Measurements from ENCODE around the gene HAGH.
"Not testable (repeated sequence)": the region's sequence is repeated elsewhere in the genome, so short reads cannot be mapped to it uniquely, and the experiment has no call there.

The HAGH gene

GRCh38 chr16:1810106-1810505, 16.5 kb downstream of the HAGH start:
- DNase-seq (ENCODE audit: low read depth in 2 of 2): no peak

- DNase-seq (ENCODE audit: low read depth in 2 of 2): no peak
Measured at GRCh38 chr16:1809281-1809801, 17.3 kb downstream of the HAGH start.

GRCh38 chr16:1808691-1809090, 17.9 kb downstream of the HAGH start:
- DNase-seq (ENCODE audit: low read depth in 2 of 2): no peak

DNA sequence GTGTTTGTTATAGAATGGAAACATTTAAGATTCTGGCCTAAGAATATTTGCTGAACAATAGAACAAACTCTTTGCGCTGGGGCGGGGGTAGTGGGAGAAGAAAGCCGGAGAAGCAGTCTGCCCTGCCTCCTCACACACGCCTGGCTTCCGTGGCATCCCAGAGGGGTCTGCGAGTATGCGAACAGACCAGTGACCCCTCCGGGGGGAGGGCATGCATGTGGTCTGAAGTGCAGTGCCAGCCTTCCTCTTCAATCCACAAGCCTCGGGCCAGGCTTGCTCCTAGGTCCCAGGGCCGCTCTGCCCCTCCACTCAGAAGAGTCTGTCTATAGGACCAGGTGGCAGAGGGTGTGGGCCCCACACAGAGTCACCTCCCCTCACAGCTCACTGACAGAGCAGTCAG, 19.0 kb downstream of the HAGH start:
- no peak for DNase-seq (ENCODE audit: low read depth in 2 of 2)

DNA sequence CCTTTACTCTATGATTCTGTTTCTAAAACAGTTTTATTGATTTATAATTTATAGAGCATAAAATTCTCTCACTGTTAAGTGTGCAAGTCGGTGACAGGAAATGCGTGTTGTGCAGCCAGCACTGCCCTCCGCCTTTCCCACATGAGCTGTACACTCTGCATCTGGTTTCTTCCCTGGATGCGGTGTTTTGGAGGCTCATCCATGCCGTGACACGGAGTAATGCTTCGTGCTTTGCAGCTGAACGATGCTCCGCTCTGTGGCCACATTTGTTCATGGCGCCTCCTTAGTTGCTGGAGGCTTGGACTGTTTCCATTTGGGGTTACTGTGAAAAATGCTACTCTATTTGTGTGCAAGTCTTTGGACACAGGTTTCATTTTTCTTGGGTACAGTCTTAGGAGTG, 25.9 kb downstream of the HAGH start:
- DNase-seq (ENCODE audit: low read depth in 2 of 2): no peak

GRCh38 chr16:1799263-1799662, 27.4 kb downstream of the HAGH start:
- not testable (repeated sequence) for DNase-seq (ENCODE audit: low read depth in 2 of 2)

DNA sequence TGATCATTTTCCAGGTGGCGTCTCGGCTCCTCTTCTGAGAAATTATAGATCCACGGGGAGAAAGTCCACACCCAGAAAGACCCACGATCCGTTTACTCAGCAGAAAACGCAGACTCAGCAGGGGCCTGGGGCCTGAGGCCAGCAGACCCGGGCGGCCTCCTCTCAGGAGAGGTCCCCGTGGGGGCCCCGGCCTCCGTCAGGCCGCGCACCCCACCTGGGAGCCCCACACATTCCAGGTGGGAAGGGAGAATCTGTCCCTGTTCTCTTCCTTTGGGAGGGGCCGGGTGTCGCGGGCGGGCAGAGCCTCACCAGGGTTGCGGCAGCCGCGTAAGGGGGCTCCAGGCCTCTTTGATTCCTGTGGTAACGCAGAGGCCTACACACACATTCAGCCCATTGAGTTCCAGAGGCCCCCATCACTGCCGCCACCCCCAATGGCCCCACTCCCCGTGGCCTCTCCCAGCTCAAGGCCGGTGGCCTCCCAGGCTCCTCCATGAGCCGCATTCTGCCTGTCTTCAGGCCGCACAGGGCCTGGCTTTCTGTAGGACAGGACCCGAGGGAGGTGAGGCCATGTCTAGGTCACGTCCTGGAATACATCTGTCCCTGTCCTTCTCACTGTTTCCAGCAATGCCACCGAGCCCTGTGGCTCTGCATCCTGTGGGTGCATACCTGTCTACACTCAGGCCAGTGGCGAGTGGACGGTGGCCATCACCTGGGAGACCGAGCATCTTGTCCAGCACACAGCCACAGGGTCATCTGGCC, 31.5 kb downstream of the HAGH start:
- DNase-seq (ENCODE audit: low read depth in 2 of 2): no peak

DNA sequence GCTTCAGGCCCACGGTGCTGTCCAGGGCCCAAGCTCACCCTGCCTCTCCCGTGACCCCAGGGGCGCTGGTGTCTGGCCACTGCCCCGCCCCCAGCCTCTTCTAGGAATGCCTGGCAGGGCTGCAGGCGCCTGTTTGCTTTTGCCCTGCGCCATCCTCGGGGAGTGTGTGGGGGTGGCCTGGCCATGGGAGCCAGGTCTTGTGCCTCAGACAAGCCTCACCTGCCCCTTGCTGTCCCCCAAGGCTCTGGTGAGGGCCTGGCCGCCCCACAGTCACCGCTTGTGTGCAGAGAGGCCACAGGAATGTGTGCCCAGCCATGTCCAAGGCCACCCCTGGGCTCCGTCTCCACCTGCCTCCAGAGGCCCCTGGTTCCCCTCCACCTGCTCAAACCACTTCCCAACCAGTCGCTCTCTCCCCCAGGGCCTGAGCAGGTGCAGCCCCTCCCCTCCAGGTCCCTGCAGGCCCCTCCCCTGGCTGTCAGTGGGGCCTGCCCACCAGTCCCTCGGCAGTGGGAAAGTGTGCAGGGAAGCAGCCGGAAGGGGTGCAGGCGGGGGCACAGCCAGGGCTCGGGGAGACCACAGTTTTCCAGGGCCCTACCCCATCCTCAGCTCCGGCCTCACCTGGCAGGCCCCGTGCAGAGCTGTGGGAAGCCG, 32.3 kb downstream of the HAGH start:
- DNase-seq (ENCODE audit: low read depth in 2 of 2): no peak

GRCh38 chr16:1793578-1794220, 32.9 kb downstream of the HAGH start, which contains the start of gene IGFALS:
IGFALS (minus strand) TSS chr16:1793705; CDS start chr16:1793652, 53 bp downstream.
- no peak for DNase-seq (ENCODE audit: low read depth in 2 of 2)

- DNase-seq (ENCODE audit: low read depth in 2 of 2): no peak
Measured at GRCh38 chr16:1792836-1793577, 33.6 kb downstream of the HAGH start.

DNA sequence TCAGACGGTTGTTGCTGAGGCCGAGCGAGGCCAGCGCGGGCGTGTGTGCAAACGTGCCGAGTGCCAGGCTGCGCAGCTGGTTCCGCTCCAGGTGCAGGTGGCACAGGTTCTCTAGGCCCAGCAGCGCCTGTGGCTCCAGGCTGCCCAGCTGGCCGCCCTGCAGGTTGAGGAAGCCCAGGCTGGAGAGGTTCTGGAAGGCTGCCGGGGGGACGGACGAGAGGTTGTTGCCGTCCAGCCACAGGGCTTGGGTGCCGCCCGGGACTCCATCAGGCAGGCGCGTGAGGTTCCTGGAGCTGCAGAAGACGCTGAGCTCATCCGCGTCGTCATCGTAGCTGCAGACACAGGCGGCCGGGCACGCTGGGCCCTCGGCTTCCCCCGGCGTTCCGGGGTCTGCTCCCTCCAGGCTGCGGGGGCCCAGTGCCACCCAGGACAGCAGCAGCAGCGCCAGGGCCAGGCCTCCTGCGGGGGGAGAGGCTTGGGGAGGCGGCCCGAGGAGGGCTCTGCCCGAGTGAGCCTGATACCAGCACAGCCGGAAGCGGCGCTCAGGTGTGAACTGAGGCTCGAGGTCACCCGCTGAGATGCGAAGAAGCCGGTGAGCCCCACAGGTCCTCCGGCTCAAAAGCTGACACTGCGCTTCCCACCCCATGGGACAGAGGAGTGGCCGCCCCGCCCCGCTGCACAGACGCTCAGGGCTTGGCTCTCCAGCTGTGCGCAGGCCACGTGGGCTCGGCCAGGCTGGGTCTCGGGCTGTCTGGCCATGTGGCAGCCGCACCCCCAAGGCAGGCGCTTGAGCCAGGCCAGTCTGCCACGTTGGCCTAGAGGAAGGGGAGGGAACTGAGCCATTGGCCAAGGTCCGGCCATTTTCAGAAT, 34.4 kb downstream of the HAGH start:
- DNase-seq (ENCODE audit: low read depth in 2 of 2): no peak

- DNase-seq (ENCODE audit: low read depth in 2 of 2): no peak
Measured at GRCh38 chr16:1791256-1791942, 35.2 kb downstream of the HAGH start.

DNA sequence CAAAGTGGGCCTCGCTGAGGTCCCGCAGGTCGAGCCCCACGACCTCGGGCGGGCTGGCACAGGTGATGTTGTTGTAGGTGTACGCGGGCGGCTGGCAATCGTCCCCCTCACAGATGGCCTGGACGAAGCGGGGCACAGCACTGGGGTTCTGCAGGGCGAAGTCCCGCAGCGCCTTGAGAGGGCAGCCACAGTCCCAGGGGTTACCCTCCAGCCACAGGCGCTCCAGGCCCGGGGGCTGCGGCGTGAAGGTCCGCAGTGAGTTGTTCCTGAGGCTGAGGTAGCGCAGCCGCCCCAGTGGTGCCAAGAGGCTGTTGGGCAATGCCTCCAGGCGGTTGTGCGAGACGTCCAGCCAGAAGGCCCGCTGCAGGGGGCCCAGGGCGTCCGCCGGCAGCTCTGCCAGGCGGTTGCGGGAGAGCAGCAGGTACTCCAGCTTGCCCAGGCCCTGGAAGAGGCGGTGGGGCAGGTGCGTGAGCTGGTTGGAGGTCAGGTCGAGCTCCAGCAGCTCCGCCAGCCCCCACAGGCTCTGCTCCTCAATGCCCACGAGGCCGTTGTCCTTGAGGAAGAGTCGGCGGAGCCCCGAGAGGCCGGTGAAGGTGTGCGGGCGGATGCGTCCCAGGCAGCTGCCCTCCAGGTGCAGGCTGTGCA, 35.9 kb downstream of the HAGH start:
- DNase-seq (ENCODE audit: low read depth in 2 of 2): no peak

DNA sequence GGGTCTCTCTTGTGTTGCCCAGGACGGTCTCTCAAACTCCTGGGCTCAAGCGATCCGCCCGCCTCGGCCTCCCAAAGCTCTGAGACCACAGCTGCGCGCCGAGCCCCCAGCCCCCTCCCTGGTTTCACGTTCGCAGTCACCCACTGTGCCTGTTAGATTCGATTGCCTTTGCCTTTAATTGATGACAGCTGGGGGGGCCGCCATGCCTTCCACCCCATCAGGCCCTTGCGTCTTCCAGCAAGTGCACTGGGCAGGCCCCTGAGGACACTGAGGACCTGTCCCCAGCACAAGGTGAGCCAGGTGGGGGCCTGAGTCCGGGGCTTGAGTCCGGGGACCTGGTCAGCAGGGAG, 36.4 kb downstream of the HAGH start:
- no peak for DNase-seq (ENCODE audit: low read depth in 2 of 2)

- no peak for DNase-seq (ENCODE audit: low read depth in 2 of 2)
Measured at GRCh38 chr16:1789643-1790045, 37.0 kb downstream of the HAGH start.

GRCh38 chr16:1788708-1789100, 37.9 kb downstream of the HAGH start:
- no peak for DNase-seq (ENCODE audit: low read depth in 2 of 2)

DNA sequence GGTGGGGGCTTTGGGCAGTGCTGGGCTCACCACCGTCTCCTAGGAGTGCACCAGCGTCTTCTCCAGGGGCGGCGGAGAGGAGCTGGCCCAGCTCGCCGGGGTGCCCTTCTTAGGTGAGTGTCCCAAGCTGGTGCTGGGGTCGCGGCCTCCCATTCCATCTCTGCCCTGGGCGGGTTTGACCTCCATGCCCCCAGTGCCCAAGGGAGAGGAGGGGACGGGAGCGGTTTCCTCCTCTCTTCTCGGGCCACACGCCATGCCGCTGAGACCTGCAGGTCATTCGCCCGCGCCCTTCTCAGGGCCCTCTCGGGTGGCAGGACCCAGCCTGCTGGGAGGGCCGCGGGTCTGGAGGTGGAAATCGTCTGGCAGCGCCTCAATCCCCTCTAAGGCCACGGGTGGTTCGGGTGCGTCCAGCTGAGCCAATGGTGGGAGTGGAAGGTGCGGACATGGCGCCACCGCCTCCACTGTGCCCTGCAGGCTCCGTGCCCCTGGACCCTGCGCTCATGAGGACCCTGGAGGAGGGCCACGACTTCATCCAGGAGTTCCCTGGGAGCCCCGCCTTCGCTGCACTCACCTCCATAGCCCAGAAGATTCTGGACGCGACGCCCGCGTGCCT, 38.4 kb downstream of the HAGH start:
- DNase-seq (ENCODE audit: low read depth in 2 of 2): no peak

DNA sequence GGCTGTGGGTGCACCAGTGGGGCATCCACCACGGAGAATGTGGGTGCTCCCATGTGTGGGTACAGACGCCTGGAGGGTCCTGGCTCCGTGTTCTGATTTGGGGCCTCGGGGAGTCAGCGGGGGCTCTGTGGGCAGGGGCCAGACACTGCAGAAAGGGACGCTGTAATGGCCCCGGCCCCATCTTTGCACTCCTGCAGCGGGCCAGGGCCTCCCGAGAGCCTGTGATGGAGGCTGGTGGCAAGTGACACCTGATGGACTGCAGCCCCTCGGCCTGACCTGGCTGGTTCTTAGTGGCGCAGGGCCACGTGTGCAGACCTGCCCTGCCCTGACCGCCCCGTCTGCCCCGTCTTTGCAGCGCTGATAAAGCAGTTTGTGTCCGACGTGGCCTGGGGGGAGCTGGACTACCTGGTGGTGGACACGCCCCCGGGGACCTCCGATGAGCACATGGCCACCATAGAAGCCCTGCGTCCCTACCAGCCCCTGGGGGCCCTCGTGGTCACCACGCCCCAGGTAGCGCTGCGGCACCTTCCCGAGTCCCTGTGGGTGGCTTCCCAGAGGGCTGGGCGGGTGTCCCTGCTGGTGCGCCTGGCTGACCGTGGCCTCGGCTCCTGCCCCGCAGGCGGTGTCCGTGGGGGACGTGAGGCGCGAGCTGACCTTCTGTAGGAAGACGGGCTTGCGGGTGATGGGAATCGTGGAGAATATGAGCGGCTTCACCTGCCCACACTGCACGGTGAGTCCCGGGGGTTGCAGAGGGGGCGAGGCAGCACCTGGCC, 39.1 kb downstream of the HAGH start:
- no peak for DNase-seq (ENCODE audit: low read depth in 2 of 2)

DNA sequence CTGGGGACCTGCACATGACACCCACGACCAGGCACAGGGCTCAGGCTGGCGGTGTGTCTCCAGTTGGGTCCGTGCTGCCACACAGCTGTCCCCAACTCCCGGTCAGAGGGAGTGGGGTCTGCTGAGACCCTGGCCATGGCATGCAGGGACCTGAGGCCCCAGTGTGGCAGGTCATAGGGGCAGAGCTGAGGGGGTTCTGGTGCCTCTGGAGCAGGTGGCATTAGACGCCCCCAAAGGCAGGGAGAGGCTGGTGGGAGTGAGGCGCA, 39.6 kb downstream of the HAGH start:
- DNase-seq (ENCODE audit: low read depth in 2 of 2): no peak

Data from stimulated activated CD4-positive, alpha-beta T cell treated with anti-CD3 and anti-CD28 coated beads, Interleukin-1b, Interleukin-23, amount 100 ng/mL, for 4 hours (primary cell).